ENCODE data around the gene ATG9B. TPM values are rescaled to one million over a fixed set of nuclear protein-coding genes. Genes with fewer than 3 reads are reported as not detected.
A peak's percentile ranks its signal among the peaks of the same experiment; 100 is the strongest.

The ATG9B gene
- total RNA-seq, 1 experiment from 2014 or later, result 1.3 TPM

DNA sequence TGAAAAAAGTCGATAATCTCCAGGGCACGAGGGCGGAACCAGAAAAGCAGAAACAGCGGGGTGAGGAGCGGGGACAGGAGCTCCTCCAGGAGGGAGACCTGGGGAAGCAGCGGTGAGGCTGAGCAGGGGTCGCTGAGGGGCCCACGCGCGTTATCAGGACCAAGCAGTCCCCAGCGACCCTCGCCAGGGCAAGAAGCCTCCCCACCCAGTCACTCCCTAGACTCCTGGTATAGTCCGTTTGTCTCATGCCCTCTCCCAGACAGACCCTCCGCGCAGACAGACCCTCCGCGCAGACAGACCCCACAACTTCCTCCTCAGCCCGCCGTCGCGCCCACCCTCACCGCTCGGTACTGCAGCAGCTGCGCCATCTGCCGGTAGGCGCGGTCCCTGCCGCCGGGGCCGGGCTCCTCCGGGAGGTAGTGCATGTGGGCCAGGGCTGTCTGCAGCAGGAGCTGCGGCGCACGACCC lies 6.3 kb downstream of the ATG9B start:
- no peak for TF ChIP-seq EZH2phosphoT487 (IDR thresholded peaks at IDR 0.05; ENCODE audit: borderline replicate concordance, low read length)
- TF ChIP-seq, protein P1, sequence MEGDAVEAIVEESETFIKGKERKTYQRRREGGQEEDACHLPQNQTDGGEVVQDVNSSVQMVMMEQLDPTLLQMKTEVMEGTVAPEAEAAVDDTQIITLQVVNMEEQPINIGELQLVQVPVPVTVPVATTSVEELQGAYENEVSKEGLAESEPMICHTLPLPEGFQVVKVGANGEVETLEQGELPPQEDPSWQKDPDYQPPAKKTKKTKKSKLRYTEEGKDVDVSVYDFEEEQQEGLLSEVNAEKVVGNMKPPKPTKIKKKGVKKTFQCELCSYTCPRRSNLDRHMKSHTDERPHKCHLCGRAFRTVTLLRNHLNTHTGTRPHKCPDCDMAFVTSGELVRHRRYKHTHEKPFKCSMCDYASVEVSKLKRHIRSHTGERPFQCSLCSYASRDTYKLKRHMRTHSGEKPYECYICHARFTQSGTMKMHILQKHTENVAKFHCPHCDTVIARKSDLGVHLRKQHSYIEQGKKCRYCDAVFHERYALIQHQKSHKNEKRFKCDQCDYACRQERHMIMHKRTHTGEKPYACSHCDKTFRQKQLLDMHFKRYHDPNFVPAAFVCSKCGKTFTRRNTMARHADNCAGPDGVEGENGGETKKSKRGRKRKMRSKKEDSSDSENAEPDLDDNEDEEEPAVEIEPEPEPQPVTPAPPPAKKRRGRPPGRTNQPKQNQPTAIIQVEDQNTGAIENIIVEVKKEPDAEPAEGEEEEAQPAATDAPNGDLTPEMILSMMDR (conservative IDR thresholded peaks at IDR 0.05; ENCODE audit: low read depth, low read length), result peak; percentile 94
- no TSS peak for BruUV-seq (replicated peaks)
- Histone ChIP-seq H3K27ac (ENCODE audit: low read length) (no peak overlapping the region), H4K20me1 (ENCODE audit: low read length) (no peaks in the 10 kb centered on the region), H2AFZ (ENCODE audit: low read length) (peak overlapping the region; percentile 61), H3K9ac (ENCODE audit: low read length) (no peak overlapping the region), H3K4me3 (ENCODE audit: low read length) (peak overlapping the region; percentile 49; the same call in 1 of the 2 replicates), H3K9me2 (replicated peaks; ENCODE audit: low read length) (no peaks in the 10 kb centered on the region), H3K4me2 (ENCODE audit: low read length) (peak overlapping the region; percentile 79), H3K4me1 (ENCODE audit: insufficient read depth, low read length) (peaks cover 10% of the 10 kb centered on the region; the same call in 1 of the 2 replicates), H3K36me3 (ENCODE audit: low read depth, low read length) (no peaks in the 10 kb centered on the region), H3K27me3 (ENCODE audit: low read length) (no peaks in the 10 kb centered on the region), H3K79me2 (ENCODE audit: low read length) (no peaks in the 10 kb centered on the region), H3K9me3 (ENCODE audit: low read length) (no peaks in the 10 kb centered on the region), H3F3A (ENCODE audit: low read length, unreplicated experiment) (no peaks in the 10 kb centered on the region)
- DNase-seq (peak; percentile 61), ATAC-seq (peak; percentile 78)
- CTCF ChIA-PET, result interaction anchor here (0.6 to 1.5 kb wide), 6 partner anchors 10 to 120 kb away, joined by 3 to 9 read pairs (median 4); no protein-coding TSS in a partner anchor
- POLR2A ChIA-PET (ENCODE audit: unreplicated experiment), result no interaction called here
- intact Hi-C loops (cut with micrococcal nuclease), result loop anchor here (2.0 kb wide), 2 partner anchors 55 to 119 kb away; no protein-coding TSS in a partner anchor

DNA sequence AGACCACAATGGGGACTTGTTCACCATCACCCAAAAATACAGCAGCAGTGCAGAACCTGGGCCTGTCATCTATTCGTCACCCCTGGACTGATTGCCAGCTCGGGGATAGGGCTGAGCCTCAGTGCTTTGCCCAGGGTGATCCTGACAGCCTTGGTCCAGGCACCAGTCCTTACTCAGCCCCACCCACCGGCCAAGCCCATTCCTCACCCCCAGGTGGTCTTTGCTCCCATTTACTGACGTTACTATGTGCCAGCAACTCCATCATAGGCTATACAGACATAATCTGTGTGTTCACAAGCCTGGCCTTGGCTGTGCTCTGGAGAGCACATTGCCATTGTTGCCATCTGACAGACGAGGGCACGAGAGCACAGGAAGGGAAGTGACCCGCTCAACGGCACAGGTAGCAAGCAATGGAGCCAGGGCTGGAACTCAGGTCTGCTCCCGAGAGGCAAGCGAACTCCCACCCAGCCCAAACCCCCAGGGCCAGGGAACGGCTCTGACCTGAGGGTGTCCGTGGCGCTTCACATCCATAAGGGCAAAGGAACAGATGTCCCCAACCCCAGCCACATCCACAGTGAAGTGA lies 6.8 kb downstream of the ATG9B start:
- Histone ChIP-seq H3F3A (ENCODE audit: low read length, unreplicated experiment) (no peaks in the 10 kb centered on the region), H3K27ac (ENCODE audit: low read length) (no peak overlapping the region), H3K9me3 (ENCODE audit: low read length) (no peaks in the 10 kb centered on the region), H3K4me2 (ENCODE audit: low read length) (peak overlapping the region; percentile 79), H3K9me2 (replicated peaks; ENCODE audit: low read length) (no peaks in the 10 kb centered on the region), H3K4me3 (ENCODE audit: low read length) (peak overlapping the region; percentile 49; the same call in 1 of the 2 replicates), H4K20me1 (ENCODE audit: low read length) (no peaks in the 10 kb centered on the region), H3K9ac (ENCODE audit: low read length) (no peak overlapping the region), H3K36me3 (ENCODE audit: low read depth, low read length) (no peaks in the 10 kb centered on the region), H3K4me1 (ENCODE audit: insufficient read depth, low read length) (peaks cover 10% of the 10 kb centered on the region; the same call in 1 of the 2 replicates), H3K27me3 (ENCODE audit: low read length) (no peaks in the 10 kb centered on the region), H2AFZ (ENCODE audit: low read length) (peak overlapping the region; percentile 61), H3K79me2 (ENCODE audit: low read length) (no peaks in the 10 kb centered on the region)
- DNase-seq, result no peak
- intact Hi-C loops (cut with micrococcal nuclease), result no loop called here
- ChIA-PET CTCF (interaction anchor here (0.6 to 1.1 kb wide), 3 partner anchors 29 to 46 kb away, joined by 3 to 4 read pairs (median 3); no protein-coding TSS in a partner anchor), POLR2A (ENCODE audit: unreplicated experiment) (no interaction called here)
- ATAC-seq, result no peak
- TF ChIP-seq, protein P1 (conservative IDR thresholded peaks at IDR 0.05; ENCODE audit: low read depth, low read length), result no peak
- no peak for TF ChIP-seq EZH2phosphoT487 (IDR thresholded peaks at IDR 0.05; ENCODE audit: borderline replicate concordance, low read length)
- TF ChIP-seq EZH2 (IDR thresholded peaks at IDR 0.05; ENCODE audit: low read length, unreplicated experiment), result no peak
- BruUV-seq (replicated peaks), result no TSS peak

DNA sequence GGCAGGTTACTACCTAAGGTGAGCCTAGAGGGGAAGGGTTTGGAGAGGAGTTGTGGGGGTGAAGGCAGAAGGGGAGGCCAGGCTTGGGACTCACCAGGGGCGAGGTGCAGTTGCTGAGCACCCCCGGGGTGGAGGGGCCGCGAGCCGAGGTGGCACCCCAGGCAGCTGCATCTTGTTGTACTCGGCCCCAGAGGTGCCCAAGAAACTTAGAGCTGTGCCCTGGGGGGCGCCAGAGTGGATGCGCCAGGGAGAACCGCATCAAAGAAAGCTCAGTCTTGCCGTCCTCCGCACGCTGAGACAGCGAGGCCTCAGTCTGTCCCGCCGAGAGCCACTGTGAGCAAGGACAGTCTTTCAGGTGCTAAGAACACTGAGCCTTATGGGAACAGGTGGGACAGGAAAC lies 7.4 kb downstream of the ATG9B start:
- Histone ChIP-seq H3K9ac (ENCODE audit: low read length) (no peak overlapping the region), H3F3A (ENCODE audit: low read length, unreplicated experiment) (no peaks in the 10 kb centered on the region), H3K36me3 (ENCODE audit: low read depth, low read length) (no peaks in the 10 kb centered on the region), H3K4me1 (ENCODE audit: insufficient read depth, low read length) (peaks cover 10% of the 10 kb centered on the region; the same call in 1 of the 2 replicates), H3K79me2 (ENCODE audit: low read length) (no peaks in the 10 kb centered on the region), H3K9me3 (ENCODE audit: low read length) (no peaks in the 10 kb centered on the region), H2AFZ (ENCODE audit: low read length) (no peak overlapping the region), H3K4me3 (ENCODE audit: low read length) (no peak overlapping the region), H3K4me2 (ENCODE audit: low read length) (no peak overlapping the region), H3K27ac (ENCODE audit: low read length) (no peak overlapping the region), H4K20me1 (ENCODE audit: low read length) (no peaks in the 10 kb centered on the region), H3K9me2 (replicated peaks; ENCODE audit: low read length) (no peaks in the 10 kb centered on the region), H3K27me3 (ENCODE audit: low read length) (no peaks in the 10 kb centered on the region)
- BruUV-seq (replicated peaks), result no TSS peak
- POLR2A ChIA-PET (ENCODE audit: unreplicated experiment), result no interaction called here
- ATAC-seq (no peak), DNase-seq (no peak)
- intact Hi-C loops (cut with micrococcal nuclease), result no loop called here
- TF ChIP-seq, protein P1 (conservative IDR thresholded peaks at IDR 0.05; ENCODE audit: low read depth, low read length), result no peak
- TF ChIP-seq EZH2 (IDR thresholded peaks at IDR 0.05; ENCODE audit: low read length, unreplicated experiment) (no peak), EZH2phosphoT487 (IDR thresholded peaks at IDR 0.05; ENCODE audit: borderline replicate concordance, low read length) (no peak)
- CTCF ChIA-PET, result no interaction called here
